ENCODE measurements around the gene RRP1B.

GRCh38 chr21:43619344-43619743, 40.0 kb upstream of the RRP1B start:
- TF ChIP-seq POLR2AphosphoS5 (IDR thresholded peaks at IDR 0.05; ENCODE audit: low read depth, low read length), result no peak
- no peak for TF ChIP-seq TAF1 (IDR thresholded peaks at IDR 0.05; ENCODE audit: borderline replicate concordance, insufficient read depth, low read length)
- TF ChIP-seq REST (IDR thresholded peaks at IDR 0.05; ENCODE audit: insufficient read depth in 1 of 2, low read depth in 2 of 2, low read length in 2 of 2), result no peak
- no peak for TF ChIP-seq SIN3A (IDR thresholded peaks at IDR 0.05; ENCODE audit: borderline replicate concordance, insufficient read depth, low read length)
- no peak for TF ChIP-seq FOXP2 (optimal IDR thresholded peaks at IDR 0.05; ENCODE audit: borderline replicate concordance, extremely low read depth, extremely low read length, insufficient read depth)

All from PFSK-1 (cell line).